T-helper 1 cell (primary cell): ENCODE data around the gene SDSL.

ENCODE experiments used
- DNase-seq, 5 donors: peaks; one replicate each; pipeline ENCODE4 v3.0.0-alpha.2; 2012 to 2020

Gene SDSL

DNA sequence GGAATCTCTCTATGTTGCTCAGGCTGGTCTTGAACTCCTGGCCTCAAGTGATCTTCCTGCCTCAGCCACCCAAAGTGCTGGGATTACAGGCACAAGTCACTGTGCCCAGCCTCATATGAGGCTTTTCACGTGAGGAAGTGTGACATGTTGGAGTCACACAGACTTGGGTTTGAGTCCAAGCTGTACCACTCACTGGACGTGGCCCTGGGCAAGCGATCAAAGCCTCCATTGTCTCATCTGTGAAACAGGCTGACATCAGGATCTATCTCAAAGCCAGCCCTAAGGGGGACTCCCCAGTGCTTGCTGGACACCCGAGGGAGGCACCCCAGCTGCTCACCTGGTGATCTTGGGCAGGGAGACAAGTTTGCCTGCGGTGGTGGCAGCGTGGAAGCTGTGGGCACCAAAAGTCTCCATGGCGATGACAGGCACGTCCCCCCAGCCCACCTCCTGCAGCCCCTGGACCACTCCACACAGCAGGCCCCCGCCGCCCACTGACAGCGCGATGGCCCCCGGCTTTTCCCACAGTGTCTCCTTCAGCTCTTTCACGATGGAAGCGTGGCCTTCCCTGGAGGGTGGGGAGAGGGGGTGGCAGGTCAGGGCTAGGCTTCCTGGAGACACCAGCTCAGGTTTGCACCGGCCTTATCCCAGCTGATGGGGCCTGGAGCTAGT, 25.2 kb upstream of the SDSL start:
- DNase-seq: no peak

DNA sequence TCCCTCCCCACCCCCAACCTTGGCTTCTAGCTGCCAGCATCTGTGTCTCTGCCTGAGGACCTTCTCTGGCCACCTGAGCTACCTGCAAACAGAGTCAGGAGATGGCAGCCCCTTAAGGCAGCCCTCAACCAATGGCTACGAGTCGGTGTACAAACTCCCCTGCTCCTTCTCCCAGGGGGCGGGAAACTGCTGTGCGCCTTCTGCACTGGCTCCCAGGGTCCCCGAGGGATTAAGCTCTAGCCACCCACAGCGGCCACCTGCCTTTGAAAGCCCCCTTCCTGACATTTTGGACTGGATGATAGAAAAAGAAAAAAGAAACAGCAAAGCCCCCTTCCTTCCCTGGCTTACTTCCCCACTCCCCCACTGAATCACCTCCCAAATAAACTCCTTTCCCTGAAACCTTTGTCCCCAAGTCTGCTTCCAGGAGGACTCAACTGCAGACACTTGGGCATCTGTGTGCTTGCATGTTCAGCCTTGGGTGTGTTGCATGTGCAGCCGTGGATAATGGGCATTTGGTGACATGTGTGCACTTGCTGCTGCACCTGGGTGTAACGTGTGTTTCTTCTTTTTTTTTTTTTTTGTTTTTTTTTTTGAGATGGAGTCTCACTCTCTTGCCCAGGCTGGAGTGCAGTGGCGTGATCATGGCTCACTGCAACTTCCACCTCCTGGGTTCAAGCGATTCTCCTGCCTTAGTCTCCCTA, 24.5 kb upstream of the SDSL start:
- DNase-seq: no peak

DNA sequence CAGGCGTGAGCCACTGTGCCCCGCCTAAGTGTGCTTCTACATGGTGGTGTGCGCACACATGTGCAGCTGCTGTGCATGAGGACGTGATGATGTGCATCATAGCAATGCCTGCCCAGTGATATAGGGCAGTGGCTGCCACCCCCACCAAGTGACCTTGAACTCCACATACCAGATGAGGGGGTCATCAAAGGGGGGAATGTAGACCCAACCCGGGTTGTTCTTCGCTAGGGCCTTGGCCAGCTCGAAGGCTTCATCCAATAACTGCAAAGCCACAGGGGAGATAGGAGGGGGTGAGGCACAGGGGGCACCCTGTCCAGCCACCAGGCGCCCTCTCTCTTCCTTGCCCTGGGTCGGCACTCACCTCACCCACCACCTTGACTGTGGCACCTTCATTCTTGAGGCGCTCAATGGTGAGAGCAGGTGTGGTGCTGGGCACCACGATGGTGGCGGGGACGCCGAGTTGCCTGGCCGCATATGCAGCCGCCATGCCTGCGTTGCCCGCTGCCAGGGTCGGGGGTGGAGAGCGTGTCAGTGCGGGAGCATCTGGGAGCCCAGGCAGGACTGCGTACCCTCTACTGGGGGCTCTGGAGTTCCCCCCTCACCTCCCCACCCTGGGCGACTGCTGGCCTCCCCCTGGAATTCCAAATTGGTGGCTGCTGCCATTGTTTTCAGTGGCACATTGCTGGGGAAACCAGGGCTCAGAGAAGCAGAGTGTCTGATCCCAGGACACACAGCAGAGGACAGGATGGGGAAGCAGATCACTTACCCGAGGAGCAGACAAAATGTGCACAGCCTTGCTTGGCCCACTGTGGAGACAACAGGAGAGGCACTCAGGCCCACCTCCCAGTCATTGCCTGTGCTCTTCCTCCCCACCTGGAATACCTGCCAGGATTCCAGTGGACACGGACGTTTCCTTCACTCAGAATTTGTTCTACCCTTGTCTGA, 23.6 kb upstream of the SDSL start:
- DNase-seq: no peak

DNA sequence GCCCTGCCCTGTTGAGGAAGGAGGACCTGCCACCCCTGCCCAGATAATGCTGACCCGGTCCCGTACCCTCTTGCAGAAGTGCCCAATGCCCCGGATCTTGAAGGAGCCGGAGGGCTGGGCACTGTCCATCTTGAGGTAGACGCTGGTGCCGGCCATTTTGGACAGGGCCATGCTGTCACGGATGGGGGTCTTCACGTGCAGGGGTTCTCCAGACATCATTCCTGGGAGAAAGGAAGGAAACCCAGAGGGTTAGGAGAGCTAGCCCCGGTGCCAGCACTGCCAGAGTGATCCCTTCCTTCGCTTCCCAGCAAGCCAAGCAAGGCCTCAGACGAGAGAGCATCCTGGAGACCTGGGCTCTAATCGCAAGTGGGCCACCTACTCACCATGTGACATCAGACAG, 22.7 kb upstream of the SDSL start:
- DNase-seq: no peak

DNA sequence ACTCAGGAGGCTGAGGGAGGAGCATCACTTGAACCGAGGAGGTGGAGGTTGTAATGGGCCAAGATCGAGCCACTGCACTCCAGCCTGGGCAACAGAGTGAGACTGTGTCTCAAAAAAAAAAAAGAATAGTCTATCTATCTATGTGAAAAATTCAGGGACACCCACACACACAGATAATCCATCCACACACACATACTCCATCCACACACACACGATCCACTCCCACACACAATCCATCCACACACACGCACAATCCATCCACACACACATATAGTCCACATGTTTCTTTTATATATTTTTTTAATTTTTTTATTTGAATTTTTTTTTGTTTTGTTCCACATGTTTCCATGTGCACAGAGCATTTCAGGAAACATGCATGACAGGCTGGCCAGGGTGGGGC, 21.8 kb upstream of the SDSL start:
- DNase-seq: no peak

DNA sequence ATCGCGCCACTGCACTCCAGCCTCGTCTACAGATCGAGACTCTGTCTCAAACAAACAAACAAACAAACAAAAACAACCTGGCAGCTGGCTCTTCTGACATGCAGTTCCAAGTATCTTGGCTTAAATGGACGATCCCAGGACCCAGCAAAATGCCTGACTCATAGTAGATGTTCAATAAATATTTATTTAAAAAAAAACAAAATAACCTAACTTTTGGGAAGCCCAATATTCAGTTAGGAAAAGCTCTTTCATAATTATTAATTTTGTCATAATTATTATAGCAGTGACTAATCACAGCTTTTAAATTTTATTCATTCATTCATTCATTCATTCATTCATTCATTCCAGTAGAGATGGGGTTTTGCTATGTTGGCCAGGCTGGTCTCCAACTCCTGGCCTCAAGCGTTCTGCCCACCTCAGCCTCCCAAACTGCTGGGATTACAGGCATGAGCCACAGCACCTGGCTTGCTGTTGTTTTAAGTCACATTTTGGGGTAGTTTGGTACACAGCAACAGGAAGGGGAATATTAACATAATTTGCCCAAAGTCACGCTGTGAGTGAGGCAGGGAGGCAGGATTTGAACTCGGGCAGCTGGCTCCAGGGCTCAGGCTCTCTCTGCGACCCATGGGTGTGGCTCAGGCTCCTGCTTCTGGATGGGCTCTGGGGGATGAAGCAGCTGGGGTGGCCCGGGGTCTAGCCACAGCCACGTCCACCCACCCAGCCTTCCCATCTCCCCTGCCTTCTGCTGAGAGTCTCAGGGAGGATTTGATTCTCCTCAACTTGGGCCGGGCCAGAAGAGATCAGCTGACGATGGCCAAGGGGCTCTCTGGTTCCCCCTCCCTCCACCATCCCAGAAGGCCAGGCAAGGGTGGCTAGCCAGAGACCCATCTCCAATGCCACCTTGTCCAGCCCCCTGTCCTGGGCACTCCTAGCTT, 20.8 kb upstream of the SDSL start:
- DNase-seq: no peak

DNA sequence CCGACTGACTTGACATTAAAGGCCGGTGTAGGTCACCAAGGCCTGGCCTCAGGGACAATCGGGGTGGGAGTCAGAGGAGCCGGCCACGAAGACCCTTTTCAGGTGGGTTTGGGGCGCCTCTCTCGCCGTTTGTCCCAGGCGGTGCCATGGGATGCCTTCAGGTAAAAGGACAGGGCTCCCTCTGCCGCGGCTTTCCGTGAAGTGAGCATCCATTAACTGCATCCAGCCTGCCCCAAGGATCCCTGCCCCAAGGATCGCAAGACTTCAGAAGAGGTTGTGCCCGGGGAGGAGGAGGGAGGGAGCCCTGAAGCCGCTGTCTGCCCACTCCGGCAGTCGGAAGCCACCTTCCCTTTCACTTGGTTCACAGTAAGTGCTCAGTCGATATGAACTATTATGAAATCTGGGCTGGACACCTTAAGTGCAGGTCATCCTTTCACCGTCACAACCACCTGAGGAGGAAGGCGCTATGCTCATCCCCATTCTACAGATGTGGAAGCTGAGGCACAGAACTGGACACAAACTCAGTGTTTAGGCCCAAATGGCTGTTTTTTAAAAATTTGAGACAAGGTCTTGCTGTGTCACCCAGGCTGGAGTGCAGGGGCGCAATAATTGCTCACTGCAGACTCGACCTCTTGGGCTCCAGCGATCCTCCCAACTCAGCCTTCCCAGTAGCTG, 19.5 kb upstream of the SDSL start:
- no peak for DNase-seq

DNA sequence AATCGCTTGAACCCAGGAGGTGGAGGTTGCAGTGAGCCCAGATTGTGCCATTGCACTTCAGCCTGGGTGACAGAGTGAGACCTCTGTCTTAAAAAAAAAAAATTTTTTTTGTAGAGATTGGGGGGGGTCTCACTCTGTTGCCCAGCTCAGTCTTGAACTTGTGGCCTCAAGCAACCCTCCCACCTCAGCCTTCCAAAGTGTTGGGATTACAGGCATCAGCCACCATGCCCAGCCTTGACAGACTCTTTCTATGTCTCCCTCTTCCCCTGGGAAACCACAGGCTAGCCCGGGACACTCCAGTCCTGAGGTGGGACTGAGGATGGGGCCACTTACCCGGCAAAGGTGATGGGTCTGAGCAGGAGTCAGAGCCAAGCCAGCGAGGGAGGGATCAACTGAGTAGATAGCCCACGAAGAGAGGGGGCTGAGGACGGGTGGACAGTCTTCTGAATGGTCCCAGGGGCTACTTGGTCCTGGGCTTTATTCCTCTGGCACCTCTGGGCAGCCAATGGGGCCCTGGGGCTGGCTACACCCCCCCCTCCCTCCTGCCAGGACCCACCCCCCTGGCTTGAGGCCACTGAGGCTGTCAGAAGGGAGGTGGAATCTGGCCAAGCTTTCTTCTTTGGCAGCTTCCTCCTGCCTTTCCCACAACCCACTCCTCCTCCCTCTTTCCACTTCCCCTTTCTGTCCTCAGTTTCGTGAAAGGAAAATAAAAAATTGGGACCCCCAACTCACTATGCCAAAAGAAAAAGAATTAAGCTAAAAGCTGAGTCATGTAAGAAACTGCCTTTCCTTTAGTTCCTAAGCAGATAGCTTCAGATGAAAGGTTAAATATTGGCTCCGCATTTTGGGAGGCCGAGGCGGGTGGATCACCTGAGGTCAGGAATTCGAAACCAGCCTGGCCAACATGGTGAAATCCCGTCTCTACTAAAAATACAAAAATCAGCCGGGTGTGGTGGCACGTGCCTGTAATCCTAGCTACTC, 18.5 kb upstream of the SDSL start, which contains the start of gene SDS:
Gene SDS (minus strand): TSS at position 453 of the 981 bp plus-strand sequence. CDS start 4,179 bp downstream, outside the sequence.
- no peak for DNase-seq

DNA sequence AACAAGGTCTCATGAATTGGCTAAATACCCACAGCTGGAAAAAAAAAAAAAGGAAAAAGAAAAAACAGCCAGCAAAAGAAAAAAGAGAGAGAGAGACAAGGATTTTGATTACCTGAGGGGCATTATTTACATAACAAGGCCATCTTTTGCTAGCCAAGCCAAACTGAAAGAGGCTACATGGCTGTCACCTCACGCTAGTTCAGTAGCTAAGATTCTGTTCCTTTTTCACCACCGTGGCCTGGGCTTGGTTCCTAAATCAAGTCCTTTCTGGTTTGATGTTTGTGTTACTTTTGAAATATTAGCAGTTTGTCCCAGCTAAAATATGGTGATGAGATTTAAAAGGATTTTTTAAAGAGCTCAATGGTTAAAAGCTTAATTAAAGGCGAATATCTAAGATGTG, 16.5 kb upstream of the SDSL start:
- no peak for DNase-seq

DNA sequence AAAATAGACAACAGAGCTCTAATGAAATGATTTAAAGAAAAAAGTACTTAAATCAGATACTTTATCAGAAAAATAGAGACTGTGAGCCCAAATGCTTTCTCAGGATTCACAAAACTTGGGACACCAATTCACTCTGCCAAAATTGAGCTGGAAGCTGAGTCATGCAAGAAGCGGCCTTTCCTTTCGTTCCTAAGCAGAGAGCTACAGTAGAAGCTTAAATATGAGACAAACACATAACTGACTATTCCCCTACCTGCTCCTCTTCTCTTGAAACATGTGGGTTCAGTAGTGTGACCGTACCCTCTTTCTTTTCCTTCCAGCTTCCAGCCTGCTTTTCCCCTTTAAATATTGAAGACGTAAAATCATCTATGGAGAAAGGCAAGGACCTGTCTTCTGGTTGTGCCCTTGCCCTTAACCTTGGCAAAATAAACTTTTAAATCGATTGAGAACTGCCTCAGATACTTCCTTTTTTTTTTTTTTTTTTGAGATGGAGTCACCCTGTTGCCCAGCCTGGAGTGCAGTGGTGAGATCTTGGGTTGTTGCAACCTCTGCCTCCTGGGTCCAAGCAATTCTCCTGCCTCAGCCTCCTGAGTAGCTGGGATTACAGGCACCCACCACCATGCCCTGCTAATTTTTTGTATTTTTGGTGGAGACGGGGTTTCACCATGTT, 14.1 kb upstream of the SDSL start:
- no peak for DNase-seq

DNA sequence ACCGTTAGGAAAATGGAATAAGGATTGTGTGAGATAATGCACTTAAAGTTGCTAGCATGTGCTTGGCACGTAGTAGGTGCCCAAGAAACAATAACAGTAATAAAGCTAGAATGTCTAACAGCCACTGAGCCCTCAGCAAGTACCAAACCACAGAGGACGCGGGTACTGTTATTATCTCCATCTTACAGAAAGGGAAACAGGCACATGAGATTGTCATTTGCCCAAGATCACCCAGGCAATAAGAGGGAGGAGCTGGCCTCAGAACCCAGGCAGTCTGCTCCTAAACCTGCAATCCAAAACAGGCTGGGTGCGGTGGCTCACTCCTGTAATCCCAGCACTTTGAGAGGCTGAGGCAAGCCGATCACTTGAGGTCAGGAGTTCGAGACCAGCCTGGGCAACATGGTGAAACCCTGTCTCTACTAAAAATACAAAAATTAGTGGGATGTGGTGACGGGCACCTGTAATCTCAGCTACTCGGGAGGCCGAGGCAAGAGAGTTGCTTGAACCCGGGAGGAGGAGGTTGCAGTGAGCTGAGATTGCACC, 13.4 kb upstream of the SDSL start:
- DNase-seq: no peak

DNA sequence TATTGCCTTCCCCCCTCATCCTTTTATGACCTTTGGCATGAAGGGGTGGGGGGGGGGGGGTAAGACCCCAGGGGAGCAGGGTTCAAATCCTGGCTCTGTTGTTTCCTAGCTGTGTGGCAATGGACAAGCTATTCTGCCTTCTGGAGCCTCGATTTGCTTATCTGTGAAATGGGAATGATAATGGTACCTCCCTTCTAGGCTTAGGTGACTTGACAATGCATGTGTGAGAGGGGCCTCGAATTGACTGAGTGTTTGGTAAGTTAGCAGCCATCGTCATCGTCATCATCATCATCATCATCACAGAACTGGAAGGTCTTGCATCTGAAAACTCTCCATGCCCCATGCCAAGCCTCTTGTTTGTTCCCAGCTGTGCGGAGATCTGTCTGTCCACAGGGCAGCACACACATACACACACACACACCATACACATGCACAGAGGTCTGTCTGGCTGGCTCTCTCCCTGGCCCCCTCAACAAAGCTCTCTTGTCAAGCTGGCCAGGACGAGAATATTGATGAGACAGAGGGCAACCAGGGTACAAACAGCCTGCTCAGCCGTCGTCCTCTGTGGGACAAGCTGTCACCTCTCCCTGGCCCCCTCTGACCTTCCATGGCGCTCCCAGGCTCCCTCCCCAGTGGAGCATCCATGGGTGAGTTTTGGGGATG, 12.6 kb upstream of the SDSL start:
- DNase-seq: no peak

DNA sequence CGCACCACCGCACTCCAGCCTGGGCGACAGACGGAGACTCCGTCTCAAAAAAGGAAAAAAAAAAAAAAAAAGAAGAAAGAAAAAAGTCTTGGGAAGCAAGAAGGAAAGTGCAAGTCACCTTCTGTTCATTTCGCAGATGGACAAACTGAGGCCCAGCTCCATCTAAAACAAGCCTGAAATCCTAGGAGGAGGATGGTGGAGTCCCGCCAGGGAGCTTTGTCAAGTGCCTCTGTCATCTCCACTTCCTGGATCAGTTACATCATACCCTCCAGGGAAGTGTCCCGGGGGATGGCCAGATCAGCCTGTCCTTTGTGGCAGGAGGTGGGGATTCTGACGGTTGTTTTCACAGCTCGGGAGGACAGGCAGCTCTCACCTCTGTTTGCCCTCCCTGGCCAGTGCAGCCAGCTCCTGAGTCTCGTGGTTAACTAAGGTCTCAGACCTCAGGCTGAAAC, 8.7 kb upstream of the SDSL start:
- DNase-seq: no peak

DNA sequence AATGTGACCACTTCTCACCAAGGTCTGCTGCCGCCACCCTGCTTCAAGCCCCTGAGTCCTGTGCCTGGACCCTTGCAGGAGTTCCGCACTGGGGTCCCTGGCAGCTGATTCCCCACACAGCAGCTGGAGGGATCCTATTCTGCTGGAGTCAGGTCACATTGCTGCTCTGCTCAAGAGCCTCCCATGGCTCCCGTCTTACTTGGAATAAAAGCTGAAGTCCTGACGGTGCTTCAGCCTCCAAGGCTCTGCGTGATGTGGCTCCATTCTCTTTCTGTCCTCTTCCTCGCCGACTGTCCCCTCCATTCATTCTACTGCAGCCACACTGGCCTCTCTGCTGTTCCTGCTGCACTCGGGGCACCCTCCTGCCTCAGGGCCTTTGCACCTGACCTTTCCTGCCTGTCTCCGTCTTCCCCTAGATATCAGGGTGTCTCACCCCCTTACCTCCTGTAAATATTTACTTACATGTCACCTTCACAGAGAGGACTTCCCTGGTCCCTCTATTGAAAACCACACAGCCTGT, 7.6 kb upstream of the SDSL start:
- no peak for DNase-seq

DNA sequence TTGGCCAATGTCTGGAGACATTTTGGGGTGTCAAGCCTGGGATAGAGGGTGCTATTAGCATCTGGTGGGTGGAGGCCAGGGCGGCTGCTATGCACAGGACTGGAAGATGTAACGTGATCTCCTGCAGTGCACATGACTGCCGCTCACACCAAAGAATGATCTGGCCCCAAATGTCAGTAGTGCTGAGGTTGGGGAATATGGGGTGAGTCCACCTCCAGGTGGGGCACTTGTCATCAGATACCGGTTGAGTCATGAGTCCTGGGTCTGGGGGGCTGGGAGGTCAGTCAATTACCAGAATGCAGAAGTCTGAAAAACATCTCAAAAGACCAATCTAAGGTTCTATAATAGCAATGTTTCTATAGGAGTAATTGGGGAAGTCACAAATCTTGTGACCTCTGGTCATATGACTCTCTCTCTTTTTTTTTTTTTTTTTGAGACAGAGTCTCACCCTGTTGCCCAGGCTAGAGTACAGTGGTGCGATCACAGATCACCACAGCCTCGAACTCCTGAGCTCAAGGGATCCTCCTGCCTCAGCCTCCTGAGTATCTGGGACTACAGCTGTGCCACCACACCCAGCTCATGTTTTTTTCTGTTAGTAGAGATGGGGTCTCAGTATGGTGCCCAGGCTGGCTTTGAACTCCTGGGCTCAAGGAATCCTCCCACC, 6.0 kb upstream of the SDSL start:
- DNase-seq: no peak

DNA sequence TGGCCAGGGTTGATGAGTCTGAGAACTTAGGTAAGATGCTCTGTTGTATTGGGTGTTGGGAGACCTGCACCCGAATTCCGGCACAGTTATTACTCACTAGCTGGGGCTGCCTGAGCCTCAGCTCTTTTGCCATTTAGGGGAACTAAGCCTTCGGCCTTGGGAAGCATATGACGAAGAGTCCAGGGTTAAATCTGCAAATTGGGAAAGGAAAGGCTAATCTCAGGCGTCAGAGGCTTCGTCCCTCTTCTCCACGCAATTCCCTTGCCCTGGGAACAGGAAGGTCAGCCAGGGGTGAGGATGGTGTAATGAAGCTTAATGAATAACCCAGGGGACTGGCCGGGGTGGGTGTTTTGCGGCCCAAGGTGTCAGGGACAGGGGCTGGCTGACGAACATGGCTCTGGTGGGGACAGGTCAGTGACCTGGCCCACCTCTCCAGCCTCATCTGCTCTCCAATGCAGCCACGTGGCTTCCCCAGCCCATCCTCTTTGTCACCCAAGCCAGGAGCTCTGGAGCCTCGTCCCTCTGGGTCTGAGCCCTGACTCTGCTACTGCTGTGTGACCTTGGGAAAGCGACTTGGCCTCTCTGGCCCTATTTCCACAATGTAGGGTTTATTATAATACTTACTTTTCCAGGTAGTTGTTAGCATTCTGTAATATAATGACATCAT, 3.8 kb upstream of the SDSL start:
- DNase-seq: no peak

DNA sequence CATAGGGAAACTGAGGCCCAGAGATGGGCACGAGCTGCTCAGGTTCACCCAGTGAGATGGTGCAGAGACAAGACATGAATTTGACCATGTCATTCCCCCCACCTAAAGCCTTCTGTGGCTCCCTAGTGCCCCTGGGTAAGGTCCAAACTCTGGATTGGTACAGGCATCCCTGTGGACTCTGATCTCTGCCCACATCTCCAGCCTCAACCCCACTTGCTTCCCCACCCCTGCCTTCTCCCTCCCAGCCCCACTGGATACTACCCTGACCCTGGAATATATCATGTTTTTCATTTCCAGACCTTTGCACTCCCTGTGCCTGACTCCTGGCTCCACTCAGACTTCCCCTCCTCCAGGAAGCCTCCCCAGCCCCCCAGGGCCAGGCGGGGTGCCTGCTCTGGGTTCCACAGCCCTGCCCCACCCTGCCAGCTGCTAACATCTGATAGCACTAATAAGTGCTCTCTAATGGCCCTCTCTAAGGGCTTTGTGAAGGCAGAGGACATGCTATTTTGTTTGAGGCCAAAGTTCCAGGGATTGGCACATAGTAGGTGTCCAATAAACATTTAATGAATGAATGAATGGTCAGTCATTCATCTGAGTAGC, 1.1 kb upstream of the SDSL start:
- DNase-seq: no peak
